RWPE1 (cell line): ENCODE measurements around the gene GNA12.
"Not testable (repeated sequence)": the region's sequence is repeated elsewhere in the genome, so short reads cannot be mapped to it uniquely, and the experiment has no call there.

Experiments used
- CTCF ChIA-PET: fragments of 350-600 bp; sonication (Branson Sonifier 250); formaldehyde crosslinking; extraction: SDS; loops from one replicate; lab custom pipeline; 2021; lab: Yijun Ruan, JAX
- POLR2A ChIA-PET: fragments of 400-600 bp; formaldehyde crosslinking; extraction: SDS; loops from one replicate; lab custom pipeline; 2020; ENCODE audit warnings: antibody characterized with exemption; ENCODE audit not compliant: low non-redundant PET; lab: Yijun Ruan, JAX
- DNase-seq: peaks from one replicate; pipeline ENCODE4 v3.0.0; 2012; ENCODE audit warnings: low spot score
- H3K27ac ChIP-seq: fragments of 450-650 bp; 2 replicates; pipeline ENCODE4 v1.5.1; 2017
- TF ChIP-seq, protein P1 (sequence below): fragments of 450-650 bp; conservative IDR thresholded peaks from 2 replicates; pipeline ENCODE4 v1.5.1; 2017; ENCODE audit warnings: low read depth, mild to moderate bottlenecking

Gene GNA12

DNA sequence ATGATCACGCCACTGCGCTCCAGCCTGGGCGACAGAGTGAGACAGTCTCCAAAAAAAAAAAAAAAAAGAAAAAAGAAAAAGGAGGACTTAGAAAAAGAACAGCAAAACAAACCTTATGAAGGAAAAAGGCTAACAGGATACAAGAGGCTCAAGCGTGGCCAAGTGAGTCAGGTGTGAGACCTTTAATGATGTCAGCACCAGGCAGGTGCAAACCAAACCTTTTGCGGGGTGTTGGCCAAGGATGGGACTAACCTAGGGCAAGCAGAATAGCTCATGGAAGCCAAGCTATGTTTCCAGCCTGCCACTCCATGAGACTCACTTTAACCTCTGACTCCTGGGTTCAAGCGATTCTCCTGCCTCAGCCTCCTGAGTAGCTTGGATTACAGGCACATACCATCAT lies 11.3 kb upstream of the GNA12 start:
- H3K27ac ChIP-seq: no peak overlapping the region
- no peak for DNase-seq
- POLR2A ChIA-PET: no interaction called here
- CTCF ChIA-PET: interaction anchor here (0.6 to 1.0 kb wide), 2 partner anchors 9 to 145 kb away, joined by 7 to 8 read pairs; no protein-coding TSS in a partner anchor
- TF ChIP-seq, protein P1, sequence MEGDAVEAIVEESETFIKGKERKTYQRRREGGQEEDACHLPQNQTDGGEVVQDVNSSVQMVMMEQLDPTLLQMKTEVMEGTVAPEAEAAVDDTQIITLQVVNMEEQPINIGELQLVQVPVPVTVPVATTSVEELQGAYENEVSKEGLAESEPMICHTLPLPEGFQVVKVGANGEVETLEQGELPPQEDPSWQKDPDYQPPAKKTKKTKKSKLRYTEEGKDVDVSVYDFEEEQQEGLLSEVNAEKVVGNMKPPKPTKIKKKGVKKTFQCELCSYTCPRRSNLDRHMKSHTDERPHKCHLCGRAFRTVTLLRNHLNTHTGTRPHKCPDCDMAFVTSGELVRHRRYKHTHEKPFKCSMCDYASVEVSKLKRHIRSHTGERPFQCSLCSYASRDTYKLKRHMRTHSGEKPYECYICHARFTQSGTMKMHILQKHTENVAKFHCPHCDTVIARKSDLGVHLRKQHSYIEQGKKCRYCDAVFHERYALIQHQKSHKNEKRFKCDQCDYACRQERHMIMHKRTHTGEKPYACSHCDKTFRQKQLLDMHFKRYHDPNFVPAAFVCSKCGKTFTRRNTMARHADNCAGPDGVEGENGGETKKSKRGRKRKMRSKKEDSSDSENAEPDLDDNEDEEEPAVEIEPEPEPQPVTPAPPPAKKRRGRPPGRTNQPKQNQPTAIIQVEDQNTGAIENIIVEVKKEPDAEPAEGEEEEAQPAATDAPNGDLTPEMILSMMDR: no peak

DNA sequence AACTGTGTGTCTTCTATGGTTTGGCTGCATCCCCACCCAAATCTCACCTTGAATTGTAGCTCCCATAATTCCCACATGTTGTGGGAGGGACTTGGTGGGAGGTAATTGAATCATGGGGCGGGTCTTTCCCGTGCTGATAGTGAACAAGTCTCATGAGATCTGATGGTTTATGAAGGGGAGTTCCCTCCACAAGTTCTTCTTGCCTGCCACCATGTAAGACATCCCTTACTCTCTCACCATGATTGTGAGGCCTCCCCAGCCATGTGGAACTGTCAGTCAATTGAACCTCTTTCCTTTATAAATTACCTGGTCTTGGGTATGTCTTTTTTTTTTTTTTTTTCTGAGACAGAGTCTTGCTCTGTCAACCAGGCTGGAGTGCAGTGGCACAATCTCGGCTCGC lies 9.4 kb upstream of the GNA12 start:
- DNase-seq, H3K27ac ChIP-seq, POLR2A ChIA-PET: not testable (repeated sequence)
- CTCF ChIA-PET: interaction anchor here (0.7 kb wide), 1 partner anchor 12 kb away, joined by 4 read pairs; no protein-coding TSS in a partner anchor

GRCh38 chr7:2853147-2853546 lies 9.0 kb upstream of the GNA12 start:
- DNase-seq: no peak
- TF ChIP-seq, protein P1: no peak
- CTCF ChIA-PET: interaction anchor here (0.7 kb wide), 1 partner anchor 12 kb away, joined by 4 read pairs; no protein-coding TSS in a partner anchor
- POLR2A ChIA-PET: no interaction called here
- no peak overlapping the region for H3K27ac ChIP-seq

DNA sequence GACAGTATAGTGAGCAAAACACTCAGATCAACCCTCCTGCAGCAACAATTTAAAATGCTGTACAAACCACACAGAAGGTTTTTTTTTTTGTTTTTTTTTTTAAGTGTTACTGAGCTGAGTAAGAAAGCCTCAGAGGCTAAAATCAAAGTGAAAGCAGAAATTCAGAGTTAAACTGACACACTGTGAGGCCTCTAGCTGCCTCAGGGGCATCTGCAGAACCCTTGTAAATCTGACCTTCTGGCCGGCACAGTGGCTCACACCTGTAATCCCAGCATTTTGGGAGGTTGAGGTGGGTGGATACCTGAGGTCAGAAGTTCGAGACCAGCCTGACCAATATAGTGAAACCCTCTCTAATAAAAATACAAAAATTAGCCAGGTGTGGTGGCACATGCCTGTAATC lies 7.4 kb upstream of the GNA12 start:
- ChIA-PET CTCF (interaction anchor here (0.6 to 0.7 kb wide), 2 partner anchors 48 to 556 kb away, joined by 3 to 4 read pairs; no protein-coding TSS in a partner anchor), POLR2A (no interaction called here)
- TF ChIP-seq, protein P1: no peak
- DNase-seq: no peak
- H3K27ac ChIP-seq: no peak overlapping the region

DNA sequence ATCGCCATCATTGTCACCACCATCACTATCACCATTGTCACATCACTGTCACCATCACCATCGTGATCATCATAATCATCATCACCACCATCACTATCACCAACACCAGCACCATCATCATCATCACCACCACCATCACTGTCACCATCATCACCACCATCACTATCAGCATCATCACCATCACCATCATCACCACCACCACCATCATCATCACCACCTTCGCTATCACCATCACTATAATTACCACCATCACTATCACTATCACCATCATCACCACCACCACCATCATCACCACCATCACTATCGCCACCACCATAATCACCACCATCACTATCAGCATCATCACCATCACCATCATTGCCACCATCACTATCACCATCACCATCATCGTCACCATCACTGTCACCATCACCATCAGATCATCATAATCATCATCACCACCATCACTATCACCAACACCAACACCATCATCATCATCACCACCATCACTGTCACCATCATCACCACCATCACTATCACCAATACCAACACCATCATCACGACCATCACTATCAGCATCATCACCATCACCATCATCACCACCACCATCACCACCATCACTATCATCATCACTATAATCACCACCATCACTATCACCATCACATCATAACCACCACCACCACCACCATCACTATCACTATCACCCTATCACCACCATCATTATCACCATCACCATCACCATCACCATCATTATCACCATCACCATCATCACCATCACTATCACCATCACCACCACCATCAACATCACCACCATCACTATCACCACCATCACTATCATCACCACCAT lies 6.0 kb upstream of the GNA12 start:
- DNase-seq: no peak
- TF ChIP-seq, protein P1: no peak
- ChIA-PET CTCF (no interaction called here), POLR2A (no interaction called here)
- H3K27ac ChIP-seq: no peak overlapping the region

DNA sequence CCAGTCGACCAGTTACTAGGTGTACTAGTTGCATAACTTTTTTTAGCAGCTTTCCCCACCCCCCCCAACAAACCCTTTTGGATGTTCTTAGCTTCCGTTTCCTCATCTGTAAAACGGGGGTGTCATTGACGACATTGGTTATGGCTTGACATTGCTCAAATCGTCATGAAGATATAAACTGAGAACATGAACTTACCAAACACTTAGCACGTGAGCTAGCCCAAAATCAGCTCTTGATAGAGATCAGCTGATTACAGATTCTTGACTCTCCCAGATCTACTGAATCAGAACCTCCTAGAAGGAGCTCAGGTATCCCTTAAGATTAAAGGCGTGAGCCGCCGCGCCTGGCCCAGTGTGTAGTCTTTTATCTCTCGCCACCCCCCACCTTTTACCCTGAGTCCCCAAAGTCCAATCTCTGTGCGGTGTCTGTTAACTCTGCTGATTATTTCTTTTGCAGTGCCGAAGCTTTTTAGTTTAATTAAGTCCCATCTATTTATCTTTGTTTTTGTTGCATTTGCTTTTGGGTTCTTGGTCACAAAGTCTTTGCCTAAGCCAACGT lies 1.0 kb upstream of the GNA12 start:
- TF ChIP-seq, protein P1: no peak
- CTCF ChIA-PET: no interaction called here
- POLR2A ChIA-PET: interaction anchor here (0.6 kb wide), 2 partner anchors 12 to 20 kb away, joined by 3 to 5 read pairs; no protein-coding TSS in a partner anchor
- DNase-seq: no peak
- no peak overlapping the region for H3K27ac ChIP-seq
